ENCODE measurements around the gene SPATA13.

DNA sequence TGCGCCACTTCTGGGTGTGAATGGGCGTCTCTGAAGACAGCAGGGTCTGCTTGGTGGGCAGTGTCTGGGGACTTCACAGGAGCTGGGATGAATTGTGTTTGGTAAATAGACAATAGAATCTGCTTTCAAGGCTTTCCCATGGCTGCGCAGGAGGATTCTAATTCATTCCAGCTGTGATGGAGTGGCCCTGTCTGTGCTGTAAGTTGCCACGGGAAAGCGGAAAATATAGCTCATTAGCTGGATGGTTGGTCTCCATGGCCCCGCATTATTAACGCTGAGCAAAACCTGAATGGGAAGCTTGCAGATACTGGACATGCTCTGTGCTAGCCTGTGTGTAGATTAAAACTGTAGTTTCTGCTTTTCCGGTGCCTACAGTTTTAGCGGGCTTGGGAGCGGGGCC lies 133.2 kb downstream of the SPATA13 start:
- TF ChIP-seq CTCF (IDR thresholded peaks at IDR 0.05; ENCODE audit: low read depth, low read length) (no peak), EZH2phosphoT487 (IDR thresholded peaks at IDR 0.05; ENCODE audit: low read depth) (no peak)

Data from OCI-LY3 (cell line).